Thoracic aorta (tissue), 2 donors: ENCODE results near the gene CPO. TPM values are rescaled to one million over a fixed set of nuclear protein-coding genes. Genes with fewer than 3 reads are reported as not detected.
"Not testable (repeated sequence)": the region's sequence is repeated elsewhere in the genome, so short reads cannot be mapped to it uniquely, and the experiment has no call there.

Experiments
- ATAC-seq: fragments of 150-250 bp; one replicate; pipeline ENCODE4 v1.8.0; 2017; ENCODE audit warnings: low read depth; ENCODE audit not compliant: insufficient number of reproducible peaks, low FRiP score
- DNase-seq: peaks from one replicate; pipeline ENCODE4 v3.0.0-alpha.2; 2020; ENCODE audit warnings: low spot score
- H3K27ac ChIP-seq, 2 donors: fragments of 200-600 bp; sonication (generic); 1 replicate in 1 of 2; 2 replicates in 1 of 2; pipeline ENCODE4 v1.5.1; 2016; ENCODE audit warnings: mild to moderate bottlenecking in 2 of 2, moderate library complexity in 2 of 2
- H3K27me3 ChIP-seq: fragments of 200-600 bp; sonication (generic); replicated peaks from 2 replicates; pipeline ENCODE4 v1.6.0; 2016; ENCODE audit warnings: mild to moderate bottlenecking; ENCODE audit not compliant: insufficient read depth
- H3K36me3 ChIP-seq: fragments of 200-600 bp; sonication (generic); one replicate; pipeline ENCODE4 v1.5.1; 2016
- H3K4me1 ChIP-seq, 2 donors: fragments of 200-600 bp; sonication (generic); 1 replicate in 1 of 2; 2 replicates in 1 of 2; pipeline versions ENCODE4 v1.5.1 to v1.6.0; 2016; ENCODE audit warnings: low read depth in 2 of 2, mild to moderate bottlenecking in 1 of 2; ENCODE audit not compliant: control insufficient read depth in 1 of 2
- H3K4me3 ChIP-seq: fragments of 200-600 bp; sonication (generic); 2 replicates; pipeline ENCODE4 v1.5.1; 2016; ENCODE audit warnings: mild to moderate bottlenecking
- H3K9me3 ChIP-seq: fragments of 200-600 bp; sonication (generic); 2 replicates; pipeline ENCODE4 v1.5.1; 2016
- CTCF ChIP-seq: fragments of 200-600 bp; sonication (generic); IDR thresholded peaks from one replicate; pipeline ENCODE4 v1.5.1; 2019; ENCODE audit warnings: antibody characterized with exemption
- total RNA-seq, 2 donors: library from RNA; depleted of rRNA; stranded (reverse); fragments of >200 nt; gene quantifications; one replicate each; pipeline versions ENCODE4 v1.1.0 to v1.2.3, GENCODE V29; 2016

The CPO gene
- total RNA-seq, 2 donors from 2014 or later = 3.0 TPM; not detected in 1

- Histone ChIP-seq H3K36me3 (no peaks in the 10 kb centered on the region), H3K27ac (no peak overlapping the region), H3K27me3 (no peaks in the 10 kb centered on the region), H3K9me3 (no peaks in the 10 kb centered on the region), H3K4me1 (peaks cover 3 to 13% of the 10 kb centered on the region in 2 donors), H3K4me3 (no peak overlapping the region)
- DNase-seq = no peak
- no peak for TF ChIP-seq CTCF
- ATAC-seq = no peak
These were observed 1.8 kb upstream of the CPO start for GRCh38 chr2:206937555-206937954.

GRCh38 chr2:206940546-206940945 is 1.2 kb downstream of the CPO start:
- ATAC-seq (no peak), DNase-seq (no peak)
- no peaks in the 10 kb centered on the region for H3K9me3 ChIP-seq
- H3K27ac ChIP-seq = no peak overlapping the region
- no peaks in the 10 kb centered on the region for H3K36me3 ChIP-seq
- H3K4me1 ChIP-seq = peaks cover 3 to 13% of the 10 kb centered on the region in 2 donors
- no peaks in the 10 kb centered on the region for H3K27me3 ChIP-seq
- H3K4me3 ChIP-seq = no peak overlapping the region
- no peak for TF ChIP-seq CTCF

GRCh38 chr2:206942592-206943478 is 3.5 kb downstream of the CPO start:
- Histone ChIP-seq H3K4me3 (no peak overlapping the region), H3K36me3 (no peaks in the 10 kb centered on the region), H3K27ac (no peak overlapping the region), H3K9me3 (peaks cover 6% of the 10 kb centered on the region), H3K27me3 (no peaks in the 10 kb centered on the region), H3K4me1 (no peaks in the 10 kb centered on the region)
- TF ChIP-seq CTCF = no peak
- ATAC-seq (no peak), DNase-seq (no peak)

GRCh38 chr2:206953404-206953803 is 14.1 kb downstream of the CPO start:
- H3K27me3 ChIP-seq, H3K9me3 ChIP-seq, ATAC-seq, H3K4me1 ChIP-seq, H3K4me3 ChIP-seq, H3K36me3 ChIP-seq, DNase-seq, H3K27ac ChIP-seq: not testable (repeated sequence)

GRCh38 chr2:206955253-206955652 is 15.9 kb downstream of the CPO start:
- ATAC-seq = no peak

More at GRCh38 chr2:206955253-206955652, 15.9 kb downstream of the CPO start:
- Histone ChIP-seq H3K9me3 (no peaks in the 10 kb centered on the region), H3K27me3 (no peaks in the 10 kb centered on the region), H3K36me3 (no peaks in the 10 kb centered on the region), H3K4me3 (no peak overlapping the region), H3K4me1 (no peaks in the 10 kb centered on the region), H3K27ac (no peak overlapping the region)
- no peak for TF ChIP-seq CTCF
- no peak for DNase-seq
